Left lung (tissue), 10 donors: ENCODE results near the gene GTF2A2. TPM values are rescaled to one million over a fixed set of nuclear protein-coding genes. Genes with fewer than 3 reads are reported as not detected.

Experiments used
- ATAC-seq: fragments of 200-7000 bp; cut with Tn5 transposase; one replicate; pipeline ENCODE4 v1.9.1; 2020; ENCODE audit warnings: moderate library complexity
- DNase-seq, 4 donors: peaks; one replicate each; pipeline ENCODE4 v3.0.0-alpha.2; 2013 to 2020
- H3K27ac ChIP-seq, 2 donors: fragments of 200-600 bp; sonication (generic) in 1 of 2; one replicate each; pipeline versions ENCODE4 v1.5.0 to v1.8.0; 2020 to 2021
- H3K27me3 ChIP-seq, 2 donors: fragments of 200-600 bp; sonication (generic) in 1 of 2; one replicate each; pipeline versions ENCODE4 v1.5.0 to v1.8.0; 2020 to 2021
- H3K36me3 ChIP-seq, 2 donors: fragments of 200-600 bp; sonication (generic) in 1 of 2; one replicate each; pipeline versions ENCODE4 v1.5.0 to v1.8.0; 2020 to 2021
- H3K4me1 ChIP-seq, 2 donors: fragments of 200-600 bp; one replicate each; pipeline ENCODE4 v1.8.0; 2021
- H3K4me3 ChIP-seq, 2 donors: fragments of 200-600 bp; sonication (generic) in 1 of 2; one replicate each; pipeline versions ENCODE4 v1.5.0 to v1.8.0; 2020 to 2021; ENCODE audit warnings: mild to moderate bottlenecking in 1 of 2
- H3K9me3 ChIP-seq, 2 donors: fragments of 200-600 bp; sonication (generic) in 1 of 2; one replicate each; pipeline versions ENCODE4 v1.5.0 to v1.8.0; 2020 to 2021
- CTCF ChIP-seq, 2 donors: fragments of 200-600 bp; sonication (generic) in 1 of 2; IDR thresholded peaks; one replicate each; pipeline versions ENCODE4 v1.5.0 to v1.8.0; 2021; ENCODE audit warnings: antibody characterized with exemption in 2 of 2
- intact Hi-C, 2 donors: fragments of 100-400 bp; cut with DNase I; formaldehyde crosslinking; loops; one replicate each; pipeline versions ENCODE4 v1.11.2 to v1.14.2; 2022
- polyA plus RNA-seq, 6 donors: library from polyadenylated mRNA; unstranded; fragments of 120-200 nt; gene quantifications; one replicate each; pipeline ENCODE4 v1.2.1, GENCODE V29; 2013; ENCODE audit not compliant: insufficient read length in 6 of 6
- total RNA-seq, 2 donors: library from RNA; stranded (reverse); fragmentation: NEBNext Ultra II Directional; extraction: Animal tissue kit (Norgen Biotek cat#: 25700); gene quantifications; one replicate each; pipeline ENCODE4 v1.2.1, GENCODE V29; 2021
- donor health status: DM: no; HTN: yes; CAD: no.
- donor health status: DM: no; HTN: no; CAD: no.

Gene GTF2A2
- total and polyA plus RNA-seq, 8 donors: 92.5 to 112 (median 101) TPM

GRCh38 chr15:59686389-59686788 is 29.1 kb upstream of the GTF2A2 start:
- peak overlapping the region in 1 of 2 donors; percentile 89 for H3K4me3 ChIP-seq
- DNase-seq: peak in 1 of 4 donors; percentile 37
- ATAC-seq: no peak
- H3K9me3 ChIP-seq: no peaks in the 10 kb centered on the region
- TF ChIP-seq CTCF (IDR thresholded peaks at IDR 0.05): no peak
- peaks cover 0 to 20% of the 10 kb centered on the region in 2 donors for H3K36me3 ChIP-seq
- no peaks in the 10 kb centered on the region for H3K27me3 ChIP-seq
- peaks cover 18 to 59% of the 10 kb centered on the region in 2 donors for H3K4me1 ChIP-seq
- peak overlapping the region; percentile 54 to 100 for H3K27ac ChIP-seq
- intact Hi-C loops: no loop called here

- intact Hi-C loops: no loop called here
- H3K36me3 ChIP-seq: peaks cover 0 to 25% of the 10 kb centered on the region in 2 donors
- H3K27me3 ChIP-seq: no peaks in the 10 kb centered on the region
- H3K27ac ChIP-seq: peak overlapping the region; percentile 54 to 100
- no peaks in the 10 kb centered on the region for H3K9me3 ChIP-seq
- H3K4me3 ChIP-seq: peak overlapping the region in 1 of 2 donors; percentile 89
- peaks cover 18 to 59% of the 10 kb centered on the region in 2 donors for H3K4me1 ChIP-seq
- ATAC-seq (no peak), DNase-seq (no peak)
- TF ChIP-seq CTCF (IDR thresholded peaks at IDR 0.05): no peak
Measured at GRCh38 chr15:59685737-59686297, 28.5 kb upstream of the GTF2A2 start.

- no peak overlapping the region for H3K27ac ChIP-seq
- DNase-seq: no peak
- H3K9me3 ChIP-seq: no peaks in the 10 kb centered on the region
- no peaks in the 10 kb centered on the region for H3K27me3 ChIP-seq
- peaks cover 0 to 73% of the 10 kb centered on the region in 2 donors for H3K36me3 ChIP-seq
- H3K4me1 ChIP-seq: peaks cover 4 to 38% of the 10 kb centered on the region in 2 donors
- no peak for TF ChIP-seq CTCF (IDR thresholded peaks at IDR 0.05)
- intact Hi-C loops: no loop called here
- H3K4me3 ChIP-seq: no peak overlapping the region
- no peak for ATAC-seq
Measured at GRCh38 chr15:59680870-59681269, 23.6 kb upstream of the GTF2A2 start.

GRCh38 chr15:59680346-59680745 is 23.0 kb upstream of the GTF2A2 start:
- Histone ChIP-seq H3K36me3 (peaks cover 0 to 78% of the 10 kb centered on the region in 2 donors), H3K9me3 (no peaks in the 10 kb centered on the region), H3K4me3 (no peak overlapping the region), H3K27ac (no peak overlapping the region), H3K27me3 (no peaks in the 10 kb centered on the region), H3K4me1 (peaks cover 0 to 33% of the 10 kb centered on the region in 2 donors)
- ATAC-seq (no peak), DNase-seq (no peak)
- intact Hi-C loops: no loop called here
- TF ChIP-seq CTCF (IDR thresholded peaks at IDR 0.05): no peak

- no peak overlapping the region for H3K27ac ChIP-seq
- H3K36me3 ChIP-seq: peaks cover 0 to 94% of the 10 kb centered on the region in 2 donors
- ATAC-seq (no peak), DNase-seq (no peak)
- TF ChIP-seq CTCF (IDR thresholded peaks at IDR 0.05): no peak
- no peak overlapping the region for H3K4me3 ChIP-seq
- no peaks in the 10 kb centered on the region for H3K9me3 ChIP-seq
- intact Hi-C loops: no loop called here
- peaks cover 0 to 16% of the 10 kb centered on the region in 2 donors for H3K4me1 ChIP-seq
- no peaks in the 10 kb centered on the region for H3K27me3 ChIP-seq
Measured at GRCh38 chr15:59678620-59679019, 21.3 kb upstream of the GTF2A2 start.
